Panc1 (cell line): ENCODE results near the gene SURF2. TPM values are rescaled to one million over a fixed set of nuclear protein-coding genes. Genes with fewer than 3 reads are reported as not detected.

Experiments used
- ATAC-seq: fragments of 200-7000 bp; cut with Tn5 transposase; 2 replicates; pipeline ENCODE4 v1.9.1; 2020; ENCODE audit warnings: mild to moderate bottlenecking, moderate library complexity
- BruUV-seq: library from RNA; stranded (reverse); fragments of 400-500 nt; replicated peaks from 2 replicates; lab custom pipeline; 2021; lab: Mats Ljungman, UMichigan
- CTCF ChIA-PET: fragments of 300-600 bp; sonication (Branson Sonifier 250); formaldehyde crosslinking; loops from one replicate; lab custom pipeline; 2022; ENCODE audit warnings: antibody characterized with exemption; lab: Charles Lee
- POLR2A ChIA-PET: fragments of 300-600 bp; sonication (Branson Sonifier 250); formaldehyde crosslinking; loops from one replicate; lab custom pipeline; 2022; ENCODE audit warnings: antibody characterized with exemption; lab: Charles Lee
- DNase-seq: peaks from one replicate; pipeline ENCODE4 v3.0.0-alpha.2; 2010; ENCODE audit warnings: low read depth, low spot score
- H3K27ac ChIP-seq: 2 replicates; pipeline ENCODE4 v1.5.1; 2011; ENCODE audit warnings: mild to moderate bottlenecking, low read length, inconsistent platforms
- H3K27me3 ChIP-seq: fragments of 200-500 bp; sonication (Bioruptor generic); 2 replicates; pipeline ENCODE4 v1.6.0; 2014; ENCODE audit warnings: low read length, inconsistent platforms; ENCODE audit not compliant: control insufficient read depth, insufficient read depth
- H3K36me3 ChIP-seq: fragments of 200-500 bp; sonication (Bioruptor generic); 2 replicates; pipeline ENCODE4 v1.5.1; 2014; ENCODE audit warnings: inconsistent platforms, mild to moderate bottlenecking, low read length, moderate library complexity; ENCODE audit not compliant: control insufficient read depth, insufficient read depth
- H3K4me1 ChIP-seq: 2 replicates; pipeline ENCODE4 v1.5.1; 2011; ENCODE audit warnings: inconsistent platforms, mild to moderate bottlenecking, low read length, moderate library complexity; ENCODE audit not compliant: control insufficient read depth, insufficient read depth
- H3K4me3 ChIP-seq, 2 experiments: 2 replicates each; pipeline ENCODE4 v1.5.1; 2011 to 2012; ENCODE audit warnings: low read depth in 2 of 2, low read length in 2 of 2, mild to moderate bottlenecking in 2 of 2, inconsistent platforms in 1 of 2, moderate library complexity in 1 of 2
- H3K9me3 ChIP-seq: fragments of 200-500 bp; sonication (Bioruptor generic); 2 replicates; pipeline ENCODE4 v1.5.1; 2014; ENCODE audit warnings: low read depth, mild to moderate bottlenecking, inconsistent platforms, low read length, moderate library complexity; ENCODE audit not compliant: control insufficient read depth, insufficient read depth
- CTCF ChIP-seq: fragments of 450-650 bp; IDR thresholded peaks from 2 replicates; pipeline ENCODE4 v1.5.1; 2017; ENCODE audit warnings: mild to moderate bottlenecking
- POLR2AphosphoS5 ChIP-seq: IDR thresholded peaks from 2 replicates; pipeline ENCODE4 v1.6.1; 2012; ENCODE audit warnings: mild to moderate bottlenecking, low read depth, low read length, moderate library complexity
- SIN3A ChIP-seq: IDR thresholded peaks from 2 replicates; pipeline ENCODE4 v1.6.1; 2012; ENCODE audit warnings: low read depth, mild to moderate bottlenecking, low read length, moderate library complexity, borderline replicate concordance; ENCODE audit not compliant: insufficient read depth
- TCF7L2 ChIP-seq: IDR thresholded peaks from 2 replicates; pipeline ENCODE4 v1.6.1; 2011; ENCODE audit warnings: mild to moderate bottlenecking, low read depth, low read length, inconsistent platforms
- in situ Hi-C: cut with HindIII; loops from 2 replicates; pipeline ENCODE4 v1.10.0; 2016; ENCODE audit warnings: low sequenced_read_pairs, low pct_unique_long_range_greater_than_20kb
- intact Hi-C: fragments of 100-400 bp; cut with micrococcal nuclease; formaldehyde crosslinking; loops from one replicate; pipeline ENCODE4 v1.10.0; 2022; ENCODE audit not compliant: unreplicated experiment
- total RNA-seq: library from RNA; stranded (reverse); gene quantifications from one replicate; pipeline ENCODE4 v1.2.1, GENCODE V29; 2021; ENCODE audit not compliant: unreplicated experiment
- TF ChIP-seq, protein P1 (sequence below), 2 experiments: IDR thresholded peaks; 2 replicates each; pipeline ENCODE4 v1.6.1; 2011 to 2012; ENCODE audit warnings: low read depth in 2 of 2, control low read depth in 1 of 2, low read length in 1 of 2, mild to moderate bottlenecking in 1 of 2, moderate library complexity in 1 of 2; ENCODE audit not compliant: insufficient read depth in 1 of 2

The SURF2 gene
- total RNA-seq, 1 experiment from 2014 or later, result 19.2 TPM

- Histone ChIP-seq H3K27ac (peak overlapping the region; percentile 94), H3K36me3 (peaks cover 5% of the 10 kb centered on the region; the same call in 1 of the 2 replicates), H3K4me1 (peaks cover 15% of the 10 kb centered on the region), H3K9me3 (no peaks in the 10 kb centered on the region), H3K27me3 (no peaks in the 10 kb centered on the region), H3K4me3 (peak overlapping the region; percentile 87 to 97)
- TF ChIP-seq CTCF, result no peak
- no peak for TF ChIP-seq POLR2AphosphoS5
- no peak for TF ChIP-seq TCF7L2
- BruUV-seq, result TSS peak; percentile 87
- no peak for ATAC-seq
- ChIA-PET CTCF (no interaction called here), POLR2A (no interaction called here)
- no peak for DNase-seq
- intact Hi-C loops (no loop called here), in situ Hi-C loops (no loop called here)
Measured at GRCh38 chr9:133374612-133375115, 18.3 kb downstream of the SURF2 start.

GRCh38 chr9:133375116-133375723 lies 18.9 kb downstream of the SURF2 start:
- H3K4me3 ChIP-seq, result peak overlapping the region; percentile 87 to 97
- intact Hi-C loops, result no loop called here
- ATAC-seq (0 out of 2 replicates have a peak, but pooled peaks have one; percentile 1), DNase-seq (no peak)
- POLR2A ChIA-PET, result no interaction called here
- peaks cover 13% of the 10 kb centered on the region for H3K4me1 ChIP-seq
- CTCF ChIA-PET, result no interaction called here
- in situ Hi-C loops, result no loop called here
- H3K9me3 ChIP-seq, result no peaks in the 10 kb centered on the region
- peaks cover 5% of the 10 kb centered on the region; the same call in 1 of the 2 replicates for H3K36me3 ChIP-seq
- H3K27ac ChIP-seq, result peak overlapping the region; percentile 94
- H3K27me3 ChIP-seq, result no peaks in the 10 kb centered on the region
- no TSS peak for BruUV-seq
- TF ChIP-seq, protein P1, sequence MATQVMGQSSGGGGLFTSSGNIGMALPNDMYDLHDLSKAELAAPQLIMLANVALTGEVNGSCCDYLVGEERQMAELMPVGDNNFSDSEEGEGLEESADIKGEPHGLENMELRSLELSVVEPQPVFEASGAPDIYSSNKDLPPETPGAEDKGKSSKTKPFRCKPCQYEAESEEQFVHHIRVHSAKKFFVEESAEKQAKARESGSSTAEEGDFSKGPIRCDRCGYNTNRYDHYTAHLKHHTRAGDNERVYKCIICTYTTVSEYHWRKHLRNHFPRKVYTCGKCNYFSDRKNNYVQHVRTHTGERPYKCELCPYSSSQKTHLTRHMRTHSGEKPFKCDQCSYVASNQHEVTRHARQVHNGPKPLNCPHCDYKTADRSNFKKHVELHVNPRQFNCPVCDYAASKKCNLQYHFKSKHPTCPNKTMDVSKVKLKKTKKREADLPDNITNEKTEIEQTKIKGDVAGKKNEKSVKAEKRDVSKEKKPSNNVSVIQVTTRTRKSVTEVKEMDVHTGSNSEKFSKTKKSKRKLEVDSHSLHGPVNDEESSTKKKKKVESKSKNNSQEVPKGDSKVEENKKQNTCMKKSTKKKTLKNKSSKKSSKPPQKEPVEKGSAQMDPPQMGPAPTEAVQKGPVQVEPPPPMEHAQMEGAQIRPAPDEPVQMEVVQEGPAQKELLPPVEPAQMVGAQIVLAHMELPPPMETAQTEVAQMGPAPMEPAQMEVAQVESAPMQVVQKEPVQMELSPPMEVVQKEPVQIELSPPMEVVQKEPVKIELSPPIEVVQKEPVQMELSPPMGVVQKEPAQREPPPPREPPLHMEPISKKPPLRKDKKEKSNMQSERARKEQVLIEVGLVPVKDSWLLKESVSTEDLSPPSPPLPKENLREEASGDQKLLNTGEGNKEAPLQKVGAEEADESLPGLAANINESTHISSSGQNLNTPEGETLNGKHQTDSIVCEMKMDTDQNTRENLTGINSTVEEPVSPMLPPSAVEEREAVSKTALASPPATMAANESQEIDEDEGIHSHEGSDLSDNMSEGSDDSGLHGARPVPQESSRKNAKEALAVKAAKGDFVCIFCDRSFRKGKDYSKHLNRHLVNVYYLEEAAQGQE (IDR thresholded peaks at IDR 0.05; ENCODE audit: insufficient read depth in 1 of 2, low read depth in 2 of 2, low read length in 1 of 2), result no peak
- no peak for TF ChIP-seq TCF7L2
- no peak for TF ChIP-seq POLR2AphosphoS5
- TF ChIP-seq SIN3A, result no peak
- no peak; the same call in 1 of the 2 replicates for TF ChIP-seq CTCF
